GM12801 (cell line): Measurements from ENCODE around the gene BRWD1.

ENCODE experiments used
- CTCF ChIP-seq: IDR thresholded peaks from one replicate; pipeline ENCODE4 v1.5.1; 2011; ENCODE audit warnings: control low read depth; ENCODE audit not compliant: insufficient read length; ENCODE audit errors: extremely low read depth

Gene BRWD1

GRCh38 chr21:39193380-39193779 lies 120.1 kb downstream of the BRWD1 start:
- TF ChIP-seq CTCF, result no peak

DNA sequence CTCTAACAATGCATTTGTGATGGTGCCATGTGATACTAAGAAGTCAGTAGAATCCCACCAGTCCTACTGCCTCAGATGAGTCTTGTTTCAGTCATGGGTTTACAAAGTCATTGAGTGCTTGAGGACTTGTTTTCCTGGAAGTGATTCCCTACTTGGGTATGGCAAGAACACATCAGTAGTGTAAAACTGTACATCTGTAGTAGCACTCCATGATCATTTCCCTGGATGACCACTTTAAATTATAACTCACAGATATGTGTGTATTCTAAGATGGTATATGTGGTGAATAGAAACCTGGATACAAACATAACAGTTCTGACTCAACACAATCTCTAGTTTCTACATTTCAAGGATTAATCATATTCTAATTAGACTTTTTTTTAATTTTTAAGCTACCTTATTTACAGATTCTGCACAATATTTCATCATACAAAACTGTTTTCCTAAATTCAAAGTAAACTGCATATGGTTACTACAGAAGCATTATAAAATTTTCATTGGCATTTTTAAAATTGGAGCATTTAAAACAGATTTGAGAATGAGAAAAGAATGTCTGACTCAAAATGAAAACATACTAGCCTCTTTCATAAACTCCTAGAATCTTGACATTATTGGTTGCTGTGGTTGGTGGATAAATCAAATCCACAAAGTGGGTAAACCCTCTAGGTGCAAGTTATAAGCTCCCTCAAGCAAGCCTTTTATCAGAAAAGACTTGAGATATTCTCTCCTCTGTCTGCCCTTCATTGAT lies 123.4 kb downstream of the BRWD1 start:
- TF ChIP-seq CTCF, result no peak

DNA sequence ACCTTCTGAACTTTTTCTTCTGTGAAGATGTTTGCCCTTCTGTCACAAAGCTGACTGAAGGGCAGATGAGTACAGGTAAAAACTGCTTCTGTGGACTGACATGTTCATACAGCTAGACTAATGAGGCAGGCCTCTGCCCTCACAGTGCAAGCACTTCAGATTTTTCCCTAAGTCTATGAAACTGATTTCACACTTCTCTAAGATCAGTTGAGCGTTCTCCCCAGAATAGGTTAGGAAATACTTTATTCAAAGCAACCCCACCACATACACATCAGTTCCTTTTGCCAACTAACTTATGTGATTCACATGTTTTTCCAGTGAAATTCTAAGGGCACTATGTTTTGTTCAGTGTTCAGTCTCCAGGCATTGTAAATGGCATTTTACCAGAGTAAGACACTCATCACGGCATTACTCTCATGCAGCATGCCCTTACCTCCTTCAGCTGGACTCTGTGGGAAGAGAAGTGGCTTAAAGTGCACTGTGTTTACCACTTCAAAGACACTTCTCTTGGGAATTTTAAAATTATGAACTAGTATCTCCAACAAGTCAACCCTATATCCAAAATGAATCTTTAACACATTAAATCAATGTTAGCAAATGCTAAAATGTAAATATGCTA lies 124.8 kb downstream of the BRWD1 start:
- no peak for TF ChIP-seq CTCF

GRCh38 chr21:39187141-39187540 lies 126.3 kb downstream of the BRWD1 start:
- TF ChIP-seq CTCF, result no peak

- TF ChIP-seq CTCF, result no peak
Measured at GRCh38 chr21:39186676-39187075, 126.8 kb downstream of the BRWD1 start.

DNA sequence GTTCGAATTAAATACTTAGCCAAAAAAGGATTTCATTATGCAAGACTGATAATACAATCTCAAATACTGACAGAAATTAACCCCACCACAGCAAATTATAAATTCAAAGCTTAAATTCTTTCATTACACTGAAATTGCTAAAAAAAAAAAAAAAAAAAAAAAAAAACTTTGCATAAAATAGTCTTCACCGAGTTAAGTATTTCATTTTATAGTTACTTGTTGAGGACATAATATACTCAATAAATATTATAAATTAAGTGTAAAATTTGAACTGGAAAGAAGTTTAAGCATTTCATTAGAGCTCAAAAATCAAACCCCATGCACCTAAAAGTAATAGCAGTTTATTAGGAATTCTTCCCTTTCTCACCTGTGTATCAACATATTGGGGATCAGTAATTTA lies 128.3 kb downstream of the BRWD1 start:
- TF ChIP-seq CTCF, result no peak

DNA sequence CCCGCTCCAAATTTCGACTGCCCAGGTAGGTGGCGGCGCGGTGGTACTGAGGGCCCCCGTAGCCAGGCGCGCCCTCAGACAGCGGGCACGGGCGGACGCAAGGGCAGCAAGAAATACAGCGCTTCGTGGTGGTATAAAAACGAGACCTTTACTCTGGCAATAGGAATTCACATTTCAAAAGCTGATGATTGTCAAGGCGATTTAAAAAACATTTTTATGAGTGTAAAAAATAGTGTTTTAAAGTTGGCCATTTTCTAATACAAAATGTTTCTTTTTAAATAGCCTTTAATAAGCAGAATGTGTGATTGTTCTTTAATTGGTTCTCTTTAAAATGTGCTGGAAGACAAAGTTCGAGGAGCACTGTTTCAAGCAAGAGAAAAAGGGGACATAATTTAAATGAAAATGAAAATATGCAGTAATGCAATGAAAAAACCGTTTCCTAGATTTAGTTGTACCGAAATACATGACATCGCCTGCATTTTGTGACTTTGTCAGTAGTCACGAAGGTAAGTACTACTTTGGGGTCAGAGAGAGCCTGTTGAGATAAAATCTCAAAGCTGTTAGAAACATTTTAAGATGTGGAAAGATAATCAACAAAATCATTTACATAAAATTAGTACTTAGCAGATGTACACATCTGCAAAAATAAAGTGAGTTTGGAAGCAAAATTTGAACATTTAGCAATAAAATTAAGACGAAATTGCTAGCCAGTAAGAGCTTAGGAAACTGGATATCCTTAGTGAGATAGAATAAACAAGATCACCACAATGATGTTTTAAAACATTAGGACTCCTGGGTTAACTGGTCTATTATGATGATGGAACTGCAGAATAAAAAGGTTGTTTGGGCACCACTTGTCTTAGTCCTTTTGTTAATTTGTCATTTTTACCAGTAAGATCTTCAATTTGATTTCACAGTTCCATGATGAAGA lies 129.1 kb downstream of the BRWD1 start:
- TF ChIP-seq CTCF, result no peak
